Measurements from ENCODE around the gene TBPL1.
"Not testable (repeated sequence)": the region's sequence is repeated elsewhere in the genome, so short reads cannot be mapped to it uniquely, and the experiment has no call there.

The TBPL1 gene

DNA sequence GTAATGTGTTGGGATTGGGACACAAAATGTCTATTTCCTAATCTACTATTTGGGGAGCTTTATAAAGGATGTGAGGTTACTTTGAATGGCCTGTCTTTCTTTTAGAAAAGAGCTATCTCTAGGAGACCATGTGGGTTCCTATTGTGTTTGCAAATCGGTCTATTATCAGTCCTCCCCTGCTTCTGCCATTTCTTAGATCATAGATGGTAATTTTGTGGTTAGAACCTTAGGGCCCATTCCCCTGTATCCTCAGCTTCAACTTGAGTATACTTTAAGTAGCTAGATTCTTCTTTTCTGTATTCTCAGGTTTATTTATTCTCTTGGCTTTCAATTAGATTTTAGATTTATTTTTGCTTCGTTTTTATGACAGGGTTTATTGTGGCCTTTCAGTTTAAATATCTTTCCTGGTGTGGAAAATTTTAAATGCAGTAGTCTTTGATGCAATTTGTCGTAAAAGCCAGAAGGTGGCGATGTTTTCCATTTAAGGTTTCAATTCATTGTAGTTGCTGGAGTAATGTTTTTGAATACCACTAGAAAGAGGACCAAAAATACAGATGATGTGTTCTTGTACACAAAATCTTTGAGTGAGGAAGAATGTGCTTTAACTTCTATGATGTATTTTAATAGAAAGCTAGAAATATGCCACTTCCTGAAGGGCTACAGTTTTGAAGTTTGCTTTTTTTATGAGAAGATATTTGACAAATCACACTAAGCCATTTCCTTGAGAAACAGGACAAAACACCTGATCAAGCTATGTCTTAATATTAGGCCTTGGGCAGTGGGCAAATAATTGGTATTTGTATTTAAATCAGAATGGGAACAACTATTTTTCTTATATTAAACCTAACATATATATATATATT is 20.3 kb downstream of the TBPL1 start:
- DNase-seq (ENCODE audit: low spot score): peak; percentile 48

DNA sequence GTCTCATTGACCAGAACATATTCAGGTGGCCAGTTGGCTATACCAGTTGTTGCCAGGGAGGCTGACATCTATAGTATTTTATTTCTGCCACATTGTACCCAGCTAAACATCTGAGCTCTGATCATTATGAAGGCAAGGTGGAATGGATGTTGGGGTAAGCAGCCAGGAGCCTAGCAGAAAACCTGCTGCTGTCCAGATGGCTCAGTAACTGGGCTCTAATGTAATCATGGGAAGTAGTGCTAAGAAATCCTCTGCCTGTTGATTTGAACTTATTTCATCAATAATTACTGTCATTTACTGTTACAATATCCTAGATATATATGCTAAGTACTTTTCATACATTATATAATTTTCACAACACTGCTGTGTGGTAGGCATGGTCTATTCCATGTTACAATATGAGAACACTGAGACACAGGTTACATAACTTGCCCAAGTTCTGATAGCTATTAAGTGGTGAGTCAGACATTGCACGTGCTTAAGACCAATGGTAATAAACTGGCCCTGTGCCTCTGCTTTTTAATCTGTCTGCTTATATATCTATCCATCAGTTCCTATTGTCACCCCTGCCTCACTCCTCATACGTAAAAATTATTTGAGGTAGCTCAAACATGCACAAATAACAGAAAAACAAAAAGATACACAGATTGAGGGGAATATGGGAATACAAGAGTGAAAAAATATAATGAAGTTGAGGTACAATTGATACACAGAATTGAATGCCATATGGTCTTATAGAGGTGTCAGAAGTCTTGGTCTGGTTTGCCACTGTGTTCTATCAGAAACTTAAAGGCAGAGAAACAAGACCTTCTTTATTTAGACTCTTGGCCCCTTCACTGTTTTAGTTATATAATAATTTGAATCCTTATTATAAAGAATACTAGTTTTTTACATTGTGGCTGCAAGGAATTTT is 25.2 kb downstream of the TBPL1 start:
- no peak for DNase-seq (ENCODE audit: low spot score)

DNA sequence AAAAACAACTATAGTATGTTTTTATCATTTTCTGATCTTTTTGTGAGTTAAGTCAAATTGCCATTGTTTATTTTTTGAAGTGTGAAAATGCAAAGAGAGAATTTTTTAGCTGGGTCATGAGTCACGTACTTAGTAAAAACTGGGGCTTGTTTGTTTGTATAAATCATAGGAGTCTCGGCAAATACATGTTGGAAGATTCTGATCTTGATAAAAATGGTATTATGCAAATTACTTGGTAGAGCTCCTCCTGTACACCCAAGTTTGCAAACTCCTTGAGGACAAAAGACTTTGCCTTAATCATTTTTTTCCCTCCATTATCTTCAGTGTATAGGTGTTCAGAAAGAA is 25.8 kb downstream of the TBPL1 start:
- DNase-seq (ENCODE audit: low spot score): no peak

DNA sequence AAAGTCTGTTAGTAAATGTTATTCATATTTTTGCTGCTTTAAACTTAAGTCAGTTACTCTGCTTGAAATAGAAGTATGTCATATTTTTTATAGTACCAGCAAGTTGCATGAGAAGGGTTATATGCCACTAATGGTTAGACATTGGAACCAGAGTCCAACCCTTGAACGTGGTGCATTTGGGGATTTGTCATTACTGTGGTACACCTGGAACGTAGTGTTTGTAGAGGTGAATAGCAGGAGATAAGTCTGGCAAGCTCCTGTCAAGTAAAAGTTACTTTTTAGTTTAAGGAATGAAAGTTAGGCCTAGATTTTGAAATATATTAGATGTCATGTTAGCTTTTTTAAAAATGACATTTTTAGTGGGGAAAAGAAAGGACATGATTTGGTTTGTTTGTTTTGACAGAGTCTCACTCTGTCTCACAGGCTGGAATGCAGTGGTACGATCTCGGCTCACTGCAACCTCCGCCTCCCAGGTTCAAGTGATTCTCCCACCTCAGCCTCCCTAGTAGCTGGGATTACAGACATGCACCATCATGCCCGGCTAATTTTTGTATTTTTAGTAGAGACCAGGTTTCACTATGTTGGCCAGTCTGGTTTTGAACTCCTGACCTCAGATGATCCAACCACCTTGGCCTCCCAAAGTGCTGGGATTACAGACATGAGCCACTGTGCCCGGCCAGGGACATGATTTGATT is 26.4 kb downstream of the TBPL1 start:
- DNase-seq (ENCODE audit: low spot score): not testable (repeated sequence)

DNA sequence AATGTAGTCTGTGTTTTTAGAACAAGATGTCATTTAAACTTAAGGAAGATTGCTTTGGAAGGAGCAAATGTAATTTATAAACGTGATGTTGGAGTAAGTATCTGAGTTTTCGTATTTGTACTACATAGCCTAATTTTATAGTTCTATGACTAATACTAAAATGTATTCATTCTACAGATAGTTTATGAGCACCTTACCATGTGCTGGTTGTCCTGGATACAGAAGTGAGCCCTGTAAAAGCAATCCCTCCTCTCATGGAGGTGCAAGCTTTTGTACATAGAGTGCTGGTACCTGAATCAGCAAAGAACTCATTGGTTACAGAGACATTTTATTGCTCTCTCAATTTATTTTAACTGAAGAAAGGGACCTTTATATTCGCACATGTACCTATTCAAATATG is 27.1 kb downstream of the TBPL1 start:
- DNase-seq (ENCODE audit: low spot score): no peak

DNA sequence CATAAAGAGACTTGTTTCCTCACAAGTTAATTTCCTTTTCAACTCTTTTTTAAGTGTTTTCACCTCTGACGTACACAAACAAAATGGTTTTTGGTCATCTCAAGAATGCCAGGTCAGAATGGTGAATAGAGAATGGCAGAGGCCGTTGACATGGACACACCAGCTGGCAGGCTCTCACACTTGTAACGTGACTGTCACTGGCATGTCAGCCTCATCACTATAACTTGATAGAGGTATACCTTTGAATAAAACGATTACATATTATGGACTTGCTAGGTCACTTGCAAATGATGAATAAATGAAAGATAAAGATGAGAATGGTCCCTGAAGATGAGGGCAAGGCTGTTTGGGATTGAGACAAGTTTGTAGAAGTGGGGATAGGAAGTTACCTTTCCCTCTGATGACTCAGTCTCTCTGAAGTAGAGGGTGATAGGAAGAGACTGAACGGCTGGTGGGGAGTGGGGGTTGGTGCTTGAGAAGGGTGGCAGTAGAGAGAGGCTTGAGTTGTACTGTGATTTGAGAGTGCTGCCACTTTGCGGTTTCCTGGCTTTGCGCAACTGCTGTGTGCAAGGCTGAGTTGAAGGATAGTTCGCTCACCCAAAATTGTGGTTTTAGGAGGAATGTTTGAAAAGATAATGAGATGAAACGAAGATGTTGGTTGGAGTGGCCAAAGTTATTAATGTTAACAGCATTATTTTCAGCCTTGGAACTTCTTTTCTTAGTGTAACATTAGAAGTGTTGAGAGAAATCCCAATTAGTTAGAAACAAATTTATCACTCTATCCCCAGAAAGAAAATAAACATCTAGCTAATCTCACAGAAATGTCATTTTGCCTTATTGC is 30.3 kb downstream of the TBPL1 start:
- DNase-seq (ENCODE audit: low spot score): peak; percentile 50

DNA sequence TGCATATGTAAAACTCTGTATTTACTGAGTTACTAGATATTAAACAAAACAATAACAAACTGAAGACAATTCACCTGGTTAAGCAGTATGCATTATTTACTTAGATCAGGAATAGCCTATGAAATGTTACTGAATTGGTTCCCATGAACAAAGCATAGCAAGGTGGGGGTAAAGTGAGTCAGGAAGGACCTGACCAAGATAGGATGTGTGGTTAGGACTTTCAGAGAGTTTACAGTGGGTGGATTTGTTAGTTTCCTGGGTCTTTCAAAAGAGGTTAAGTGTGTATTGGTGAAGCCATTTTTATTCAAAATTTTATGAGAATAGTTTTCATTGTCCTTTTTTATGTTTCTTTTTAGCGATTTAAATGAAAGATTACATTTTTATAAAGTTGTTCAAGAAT is 32.9 kb downstream of the TBPL1 start:
- no peak for DNase-seq (ENCODE audit: low spot score)

DNA sequence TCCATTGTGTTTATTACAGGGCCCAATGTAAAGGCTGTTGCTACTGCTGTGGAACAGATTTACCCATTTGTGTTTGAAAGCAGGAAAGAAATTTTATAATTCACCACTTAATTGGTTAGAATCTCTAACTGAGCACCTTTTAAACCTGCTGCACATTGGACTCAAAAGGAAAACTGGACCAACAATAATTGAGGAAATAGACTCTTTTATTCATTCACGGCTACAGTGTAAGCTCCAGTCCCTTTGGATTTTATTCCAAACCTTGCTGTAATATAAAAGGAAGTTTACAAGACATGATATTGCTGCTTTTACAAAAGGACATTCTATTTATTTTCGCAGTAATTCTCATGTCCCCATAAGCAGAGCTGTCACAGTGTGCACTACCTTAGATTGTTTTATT is 33.9 kb downstream of the TBPL1 start:
- DNase-seq (ENCODE audit: low spot score): no peak

DNA sequence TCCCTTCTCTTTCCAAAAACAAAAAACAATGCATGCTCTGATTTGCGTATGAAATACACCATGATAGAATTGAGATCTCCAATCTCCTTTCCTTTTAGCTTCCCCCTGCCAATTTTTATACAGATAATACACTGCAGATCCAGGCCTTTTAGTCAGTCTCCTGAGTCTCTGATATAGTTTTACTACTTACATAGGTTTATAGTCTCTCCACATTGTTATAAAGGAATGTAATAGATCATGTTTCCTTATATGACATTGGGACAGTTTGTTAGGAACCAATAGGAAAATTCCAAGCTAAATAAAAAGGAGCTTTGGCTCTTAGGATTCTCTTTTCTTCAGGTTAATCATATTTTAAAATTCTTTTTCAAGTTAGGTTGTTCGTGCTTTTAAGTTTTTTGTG is 36.5 kb downstream of the TBPL1 start:
- no peak for DNase-seq (ENCODE audit: low spot score)

DNA sequence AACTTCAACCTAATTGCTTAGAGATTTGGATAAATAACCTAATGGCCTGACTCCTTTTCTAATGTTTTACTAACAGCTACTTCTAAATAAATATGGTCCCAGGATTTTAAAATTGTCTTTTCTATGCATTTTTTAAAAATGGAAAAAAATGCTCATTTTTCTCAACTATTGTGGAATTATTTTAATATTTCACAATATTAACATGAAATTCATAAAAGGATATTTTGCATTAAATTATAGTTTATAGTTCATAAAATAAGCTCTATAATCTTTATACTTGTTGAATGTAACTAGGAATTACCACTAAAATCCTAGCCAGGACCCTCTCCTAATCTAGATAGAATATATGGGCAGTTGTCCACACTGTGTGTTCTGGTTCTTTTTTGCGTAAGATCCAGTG is 37.3 kb downstream of the TBPL1 start:
- DNase-seq (ENCODE audit: low spot score): no peak

DNA sequence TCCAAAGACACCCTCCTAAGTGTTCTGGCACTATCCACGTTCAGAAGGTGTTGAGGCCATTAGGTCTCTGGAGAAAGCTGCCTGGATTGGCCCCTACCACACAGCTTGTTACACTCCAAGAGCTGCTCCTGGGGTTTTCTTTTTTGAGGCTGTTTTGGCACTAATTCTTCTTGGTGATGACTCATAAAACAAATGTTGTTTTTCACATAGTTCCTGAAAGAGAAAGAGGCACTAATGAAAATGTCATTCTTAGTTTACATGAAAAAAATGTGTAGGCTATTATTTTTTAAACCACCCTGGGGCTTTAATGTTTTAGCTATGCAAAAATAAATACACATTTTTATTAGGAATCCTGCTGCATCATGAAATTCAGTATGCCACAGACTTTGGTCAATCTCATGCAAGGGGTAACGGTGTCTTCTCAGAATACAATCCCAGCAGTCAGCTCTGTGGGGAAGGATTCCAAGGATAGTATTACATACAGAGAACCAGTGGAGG is 38.1 kb downstream of the TBPL1 start:
- no peak for DNase-seq (ENCODE audit: low spot score)

DNA sequence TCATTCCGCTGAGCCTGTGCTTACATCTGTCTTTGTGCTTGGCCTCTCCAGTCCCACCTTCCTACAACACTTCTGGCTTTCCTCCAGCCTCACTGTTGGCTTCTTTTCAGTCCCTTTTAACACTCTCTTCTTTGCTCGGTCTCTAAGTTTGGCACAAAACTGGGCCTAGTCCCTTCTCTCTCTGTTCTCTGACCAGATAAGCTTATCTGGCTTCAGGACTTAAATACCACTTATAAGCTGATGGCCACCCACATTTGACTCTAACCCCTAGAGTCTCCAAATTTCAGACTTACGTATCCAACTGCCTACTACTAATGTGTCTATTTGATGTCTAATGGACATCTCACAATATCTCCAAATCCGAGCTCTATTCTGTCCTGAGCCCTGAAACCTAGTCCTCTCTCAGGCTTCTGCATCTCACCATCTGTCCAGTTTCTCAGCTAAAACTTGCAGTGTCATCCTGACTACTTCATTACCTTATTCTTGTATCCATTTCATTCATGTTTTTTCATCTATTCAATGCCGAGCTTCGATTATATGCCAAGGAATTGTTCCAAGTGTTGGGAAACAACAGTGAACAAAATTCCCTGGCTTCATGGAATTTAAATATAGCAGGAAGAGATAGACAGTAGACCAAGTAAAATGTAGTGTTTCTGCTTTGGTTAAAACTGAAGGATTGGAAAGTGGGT is 40.1 kb downstream of the TBPL1 start:
- no peak for DNase-seq (ENCODE audit: low spot score)

DNA sequence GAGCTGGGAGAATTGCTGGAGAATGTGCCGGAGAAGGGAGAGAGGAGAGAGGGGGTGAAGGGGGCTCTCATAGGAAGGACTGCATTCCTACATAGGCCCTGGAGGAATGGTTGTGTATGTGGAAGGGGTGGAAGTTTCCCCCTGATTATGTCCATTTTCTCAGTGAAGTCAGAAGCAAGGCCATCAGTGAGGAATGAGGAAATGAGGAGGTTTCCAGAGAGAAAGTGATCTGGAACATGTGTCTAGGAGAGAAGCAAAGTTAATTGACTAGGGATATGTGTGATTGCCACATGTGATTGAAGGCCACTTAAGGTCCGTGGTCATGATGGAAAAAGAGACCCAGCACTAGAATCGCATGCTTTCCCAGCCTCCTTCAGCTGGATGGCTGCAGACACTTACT is 42.3 kb downstream of the TBPL1 start:
- no peak for DNase-seq (ENCODE audit: low spot score)

DNA sequence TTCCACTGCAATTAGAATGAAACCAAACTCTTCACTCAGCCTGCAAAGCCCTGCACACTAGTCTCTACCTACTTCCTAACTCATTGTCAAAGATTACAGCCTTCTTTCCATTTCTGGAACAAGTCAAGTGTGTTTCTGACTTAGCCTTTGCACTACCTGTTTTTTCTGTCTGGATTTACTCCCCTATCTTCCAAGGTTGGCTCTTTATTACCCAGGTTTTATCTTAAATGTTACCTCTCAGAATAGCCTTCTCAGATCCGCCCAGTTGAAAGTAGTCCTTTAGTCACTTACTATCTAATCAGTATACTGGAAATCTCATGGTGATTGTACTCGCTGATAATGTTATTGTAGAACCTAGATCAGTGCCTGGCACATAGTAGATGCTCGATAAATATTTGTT is 42.7 kb downstream of the TBPL1 start:
- DNase-seq (ENCODE audit: low spot score): no peak

DNA sequence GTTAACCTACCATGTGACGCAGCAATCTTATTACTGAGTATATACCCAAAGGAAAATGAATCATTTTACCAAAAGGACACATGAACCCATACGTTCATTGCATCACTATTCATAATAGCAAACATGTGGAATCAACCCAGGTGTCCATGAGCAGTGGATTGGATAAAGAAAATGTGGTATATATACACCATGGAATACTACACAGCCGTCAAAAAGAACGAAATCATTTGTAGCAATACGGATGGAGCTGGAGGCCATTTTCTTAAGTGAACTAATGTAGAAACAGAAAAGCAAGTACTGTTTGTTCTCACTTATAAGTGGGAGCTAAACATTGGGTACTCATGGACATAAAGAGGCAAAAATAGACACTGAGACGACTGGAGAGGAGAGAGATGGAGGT is 44.2 kb downstream of the TBPL1 start:
- DNase-seq (ENCODE audit: low spot score): no peak

DNA sequence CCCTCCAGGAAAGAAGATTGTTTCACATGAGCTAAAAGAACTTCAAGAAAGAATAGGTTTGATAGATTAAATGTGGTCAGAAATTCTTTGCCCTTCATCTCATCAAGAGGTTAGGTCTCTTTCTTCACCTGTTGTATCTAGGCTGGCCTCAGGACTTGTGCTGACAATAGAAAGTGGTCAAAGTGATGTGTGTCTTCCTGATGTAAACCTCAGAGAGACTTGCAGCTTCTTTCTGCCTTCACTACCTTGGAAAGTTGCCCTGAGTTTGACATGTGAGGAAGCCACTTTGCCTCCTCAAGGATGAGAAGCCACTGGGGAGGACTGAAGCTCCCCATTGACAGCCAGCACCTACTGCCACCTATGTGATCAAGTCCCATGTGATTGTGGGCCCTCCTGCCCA is 46.3 kb downstream of the TBPL1 start:
- DNase-seq (ENCODE audit: low spot score): no peak

DNA sequence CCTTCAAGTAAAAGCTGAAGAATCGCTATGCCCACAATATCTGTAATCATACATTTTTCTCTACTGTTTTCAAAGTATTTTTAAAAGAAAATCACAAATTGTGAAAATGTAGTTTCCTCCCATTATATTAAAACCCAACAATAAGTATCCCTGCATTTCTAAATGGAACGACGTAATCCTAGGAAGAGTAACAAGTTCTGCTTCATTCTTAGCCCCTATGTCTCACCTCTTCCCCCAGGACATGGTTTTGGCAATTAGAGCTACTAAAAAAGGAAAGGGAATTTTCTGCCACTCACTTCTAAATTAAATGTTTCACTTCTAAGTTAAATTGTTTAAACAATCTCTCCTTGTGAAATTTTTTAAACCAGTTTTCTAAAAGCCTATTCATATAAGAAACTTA is 47.4 kb downstream of the TBPL1 start:
- no peak for DNase-seq (ENCODE audit: low spot score)

DNA sequence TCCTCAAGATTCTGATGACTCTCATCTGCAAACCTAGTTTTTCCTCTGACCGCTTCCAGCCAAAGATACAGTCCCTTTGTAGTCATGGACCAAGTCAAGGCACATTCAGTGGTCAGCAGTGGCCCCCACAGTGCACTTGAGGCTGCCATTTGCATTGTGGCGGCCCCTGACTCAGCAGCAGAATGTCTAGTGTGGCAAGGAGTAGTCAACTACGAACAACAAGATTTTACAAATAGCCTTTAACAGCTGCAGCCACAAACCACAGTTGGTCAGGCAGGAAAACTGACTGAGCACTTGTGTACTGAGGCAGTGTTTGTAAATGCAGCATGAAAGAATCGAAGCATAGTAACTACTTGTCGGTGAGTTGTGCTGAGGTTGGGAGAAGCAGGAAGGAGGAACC is 49.8 kb downstream of the TBPL1 start:
- DNase-seq (ENCODE audit: low spot score): no peak

DNA sequence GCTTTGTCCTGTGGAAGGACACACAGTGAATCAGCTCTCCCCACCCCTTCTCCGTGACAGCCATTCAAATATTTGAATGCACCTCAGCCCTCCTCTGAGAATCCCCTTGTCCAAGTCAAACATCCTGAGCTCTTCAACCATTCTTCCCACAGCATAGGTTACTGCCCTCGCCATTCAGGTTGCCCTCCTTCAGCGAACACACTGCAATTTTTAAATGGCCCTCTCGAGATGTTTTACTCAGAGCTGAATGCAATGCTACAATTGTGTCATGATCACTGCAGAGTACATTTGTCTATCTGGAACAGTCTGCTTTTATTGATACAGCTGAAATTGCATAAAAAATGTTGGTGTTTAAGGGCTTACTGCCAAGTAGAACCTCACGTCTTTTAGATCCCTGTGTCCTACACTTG is 50.5 kb downstream of the TBPL1 start:
- no peak for DNase-seq (ENCODE audit: low spot score)

DNA sequence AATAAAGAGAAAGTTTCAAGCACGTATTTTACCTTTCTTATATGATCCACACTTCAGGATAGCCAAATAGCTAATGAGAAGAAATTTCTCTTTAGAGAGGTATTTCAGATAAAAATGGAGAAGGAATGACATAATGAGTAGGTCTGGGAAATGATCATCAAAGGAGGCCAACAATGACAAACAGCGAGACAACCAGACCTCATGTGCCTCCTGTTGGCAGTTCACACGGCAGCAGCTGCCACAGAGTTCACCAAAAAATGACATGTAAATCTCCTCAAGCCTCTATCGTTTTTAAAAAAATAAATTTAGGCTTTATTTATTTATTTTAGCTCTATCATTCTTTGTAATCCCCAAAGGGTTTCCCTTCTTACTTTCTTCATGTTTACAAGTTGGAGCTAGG is 51.7 kb downstream of the TBPL1 start:
- no peak for DNase-seq (ENCODE audit: low spot score)

DNA sequence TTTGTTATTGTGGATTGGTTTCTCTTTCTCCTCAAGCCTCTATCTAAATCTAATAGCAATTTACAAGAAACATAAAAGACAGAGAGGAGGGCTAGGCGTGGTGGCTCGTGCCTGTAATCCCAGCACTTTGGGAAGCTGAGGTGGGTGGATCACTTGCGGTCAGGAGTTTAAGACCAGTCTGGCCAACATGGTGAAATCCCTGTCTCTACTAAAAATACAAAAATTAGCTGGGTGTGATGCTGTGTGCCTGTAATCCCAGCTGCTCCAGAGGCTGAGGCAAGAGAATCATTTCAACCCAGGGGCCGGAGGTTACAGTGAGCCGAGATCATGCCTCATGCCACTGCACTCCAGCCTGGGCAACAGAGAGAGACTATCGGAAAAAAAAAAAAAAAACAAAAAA is 52.8 kb downstream of the TBPL1 start:
- DNase-seq (ENCODE audit: low spot score): no peak

Data from CD4-positive, alpha-beta T cell treated with Interleukin-15 for 4 hours (primary cell).